IMR-90 (cell line): Measurements from ENCODE around the gene C1orf56. TPM values are rescaled to one million over a fixed set of nuclear protein-coding genes. Genes with fewer than 3 reads are reported as not detected.
A peak's percentile ranks its signal among the peaks of the same experiment; 100 is the strongest.

Experiments used
- ATAC-seq: fragments of 200-7000 bp; cut with Tn5 transposase; 2 replicates; pipeline ENCODE4 v1.9.1; 2020; ENCODE audit warnings: low read depth, mild to moderate bottlenecking, moderate library complexity
- BruUV-seq: library from RNA; stranded (reverse); fragments of 400-500 nt; replicated peaks from 2 replicates; lab custom pipeline; 2021; lab: Mats Ljungman, UMichigan
- CTCF ChIA-PET: fragments of 300-600 bp; formaldehyde crosslinking; extraction: SDS; loops from one replicate; lab custom pipeline; 2021; ENCODE audit warnings: antibody characterized with exemption; lab: Yijun Ruan, JAX
- POLR2A ChIA-PET: fragments of 300-600 bp; sonication (Branson Sonifier 250); formaldehyde crosslinking; loops from one replicate; lab custom pipeline; 2022; ENCODE audit warnings: antibody characterized with exemption; ENCODE audit not compliant: unreplicated experiment; lab: Charles Lee
- DNase-seq: peaks from one replicate; pipeline ENCODE4 v3.0.0; 2013
- H2AFZ ChIP-seq: replicated peaks from 2 replicates; pipeline ENCODE3; 2013; ENCODE audit warnings: low read length, mild to moderate bottlenecking; ENCODE audit not compliant: poor library complexity
- H2AK5ac ChIP-seq: 2 replicates; pipeline ENCODE4 v1.6.1; 2013; ENCODE audit warnings: low read depth, low read length, inconsistent platforms
- H2AK9ac ChIP-seq: replicated peaks from 2 replicates; pipeline ENCODE3; 2013; ENCODE audit warnings: mild to moderate bottlenecking, low read depth, low read length, moderate library complexity; ENCODE audit not compliant: poor library complexity
- H2BK120ac ChIP-seq: 2 replicates; pipeline ENCODE4 v1.6.1; 2013; ENCODE audit warnings: low read depth, low read length, inconsistent platforms
- H2BK15ac ChIP-seq: 3 replicates; pipeline ENCODE4 v1.6.1; 2013; ENCODE audit warnings: low read depth, low read length, inconsistent platforms
- H2BK20ac ChIP-seq: 2 replicates; pipeline ENCODE4 v1.6.1; 2013; ENCODE audit warnings: low read depth, mild to moderate bottlenecking, inconsistent platforms, low read length, moderate library complexity
- H2BK5ac ChIP-seq: 2 replicates; pipeline ENCODE4 v1.6.1; 2013; ENCODE audit warnings: mild to moderate bottlenecking, low read depth, low read length, inconsistent platforms; ENCODE audit not compliant: poor library complexity, severe bottlenecking
- H3K14ac ChIP-seq: replicated peaks from 2 replicates; pipeline ENCODE4 v1.6.1; 2013; ENCODE audit warnings: low read depth, low read length, inconsistent platforms
- H3K18ac ChIP-seq: 2 replicates; pipeline ENCODE4 v1.6.1; 2013; ENCODE audit warnings: low read depth, low read length, control low read depth
- H3K23ac ChIP-seq: 2 replicates; pipeline ENCODE4 v1.6.1; 2013; ENCODE audit warnings: low read depth, low read length, inconsistent platforms
- H3K27ac ChIP-seq: 2 replicates; pipeline ENCODE4 v1.5.1; 2013; ENCODE audit warnings: mild to moderate bottlenecking, control low read depth, low read length; ENCODE audit not compliant: insufficient read depth
- H3K27me3 ChIP-seq: 2 replicates; pipeline ENCODE4 v1.6.1; 2013; ENCODE audit warnings: low read length; ENCODE audit not compliant: control insufficient read depth, insufficient read depth
- H3K36me3 ChIP-seq: 2 replicates; pipeline ENCODE4 v1.6.1; 2013; ENCODE audit warnings: low read length, mixed read lengths; ENCODE audit not compliant: control insufficient read depth, insufficient read depth
- H3K4ac ChIP-seq: 2 replicates; pipeline ENCODE4 v1.6.1; 2013; ENCODE audit warnings: low read depth, low read length, inconsistent platforms
- H3K4me1 ChIP-seq: 2 replicates; pipeline ENCODE4 v1.6.1; 2013; ENCODE audit warnings: low read length, mixed read lengths; ENCODE audit not compliant: control insufficient read depth, insufficient read depth
- H3K4me2 ChIP-seq: 2 replicates; pipeline ENCODE4 v1.6.1; 2013; ENCODE audit warnings: low read depth, mild to moderate bottlenecking, control low read depth, low read length, moderate library complexity
- H3K4me3 ChIP-seq: 2 replicates; pipeline ENCODE4 v1.5.1; 2013; ENCODE audit warnings: low read depth, mild to moderate bottlenecking, control low read depth, low read length, moderate library complexity; ENCODE audit not compliant: insufficient read depth
- H3K56ac ChIP-seq: 2 replicates; pipeline ENCODE4 v1.6.1; 2013; ENCODE audit warnings: low read length, inconsistent platforms; ENCODE audit not compliant: insufficient read depth; ENCODE audit errors: extremely low read depth
- H3K79me1 ChIP-seq, 2 experiments: 2 replicates each; pipeline ENCODE4 v1.6.1; 2013; ENCODE audit warnings: low read length in 2 of 2, inconsistent platforms in 1 of 2, low read depth in 1 of 2
- H3K9ac ChIP-seq: 2 replicates; pipeline ENCODE4 v1.6.1; 2013; ENCODE audit warnings: low read depth, low read length, control low read depth
- H3K9me1 ChIP-seq: 2 replicates; pipeline ENCODE4 v1.6.1; 2013; ENCODE audit warnings: low read length, inconsistent platforms; ENCODE audit not compliant: insufficient read depth
- H3K9me3 ChIP-seq: 2 replicates; pipeline ENCODE4 v1.6.1; 2013; ENCODE audit warnings: low read length; ENCODE audit not compliant: control insufficient read depth, insufficient read depth
- H4K20me1 ChIP-seq: 2 replicates; pipeline ENCODE4 v1.6.1; 2013; ENCODE audit warnings: low read length, inconsistent platforms; ENCODE audit not compliant: insufficient read depth
- H4K5ac ChIP-seq: 2 replicates; pipeline ENCODE4 v1.6.1; 2013; ENCODE audit warnings: mild to moderate bottlenecking, low read depth, low read length, control low read depth
- H4K8ac ChIP-seq, 2 experiments: 2 replicates each; pipeline ENCODE4 v1.6.1; 2013; ENCODE audit warnings: low read depth in 2 of 2, low read length in 2 of 2, control low read depth in 1 of 2, inconsistent platforms in 1 of 2
- H4K91ac ChIP-seq: 2 replicates; pipeline ENCODE4 v1.6.1; 2013; ENCODE audit warnings: low read depth, low read length, inconsistent platforms; ENCODE audit not compliant: insufficient read depth
- CEBPB ChIP-seq: IDR thresholded peaks from 2 replicates; pipeline ENCODE4 v1.6.1; 2012; ENCODE audit warnings: low read depth, low read length, improper control_type of control experiment
- CTCF ChIP-seq: conservative IDR thresholded peaks from 2 replicates; pipeline ENCODE4 v1.5.1; 2012; ENCODE audit warnings: mild to moderate bottlenecking, low read depth, low read length, improper control_type of control experiment
- MAFK ChIP-seq: IDR thresholded peaks from 2 replicates; pipeline ENCODE4 v1.6.1; 2012; ENCODE audit warnings: low read depth, low read length, improper control_type of control experiment
- MAZ ChIP-seq: IDR thresholded peaks from 2 replicates; pipeline ENCODE4 v1.6.1; 2012; ENCODE audit warnings: low read depth, mild to moderate bottlenecking, low read length, improper control_type of control experiment, moderate library complexity, borderline replicate concordance
- MXI1 ChIP-seq: IDR thresholded peaks from 2 replicates; pipeline ENCODE4 v1.6.1; 2012; ENCODE audit warnings: low read depth, mild to moderate bottlenecking, low read length, moderate library complexity, borderline replicate concordance
- NFE2L2 ChIP-seq: fragments of 150-350 bp; IDR thresholded peaks from 2 replicates; pipeline ENCODE4 v1.6.1; 2016; ENCODE audit warnings: low read depth, mild to moderate bottlenecking, low read length
- POLR2A ChIP-seq: IDR thresholded peaks from 2 replicates; pipeline ENCODE4 v1.6.1; 2012; ENCODE audit warnings: mild to moderate bottlenecking, low read depth, low read length
- RCOR1 ChIP-seq: IDR thresholded peaks from 2 replicates; pipeline ENCODE4 v1.6.1; 2012; ENCODE audit warnings: mild to moderate bottlenecking, low read length, improper control_type of control experiment; ENCODE audit not compliant: insufficient replicate concordance
- RFX5 ChIP-seq: IDR thresholded peaks from 2 replicates; pipeline ENCODE4 v1.8.0; 2012; ENCODE audit warnings: low read depth, mild to moderate bottlenecking, low read length, moderate library complexity
- WGBS, 2 experiments: methylation state at CpG; one replicate each; pipeline versions ENCODE4 v1.1.5 to v1.1.7; 2013; ENCODE audit warnings: missing lambda C conversion rate in 2 of 2; ENCODE audit not compliant: insufficient read length in 1 of 2; ENCODE audit errors: extremely low coverage in 2 of 2; 5-methylcytosine and 5-hydroxymethylcytosine counted together
- dilution Hi-C: fragments of 300-500 bp; cut with HindIII; formaldehyde crosslinking; loops from one replicate; pipeline ENCODE4 v1.14.3; 2018; ENCODE audit warnings: low sequenced_read_pairs; ENCODE audit not compliant: unreplicated experiment
- in situ Hi-C: fragments of 300-500 bp; cut with MboI; formaldehyde crosslinking; loops from 3 replicates; pipeline ENCODE4 v1.14.3; 2019; ENCODE audit warnings: low sequenced_read_pairs, inconsistent platforms, mixed read lengths
- intact Hi-C: fragments of 100-400 bp; cut with micrococcal nuclease; formaldehyde crosslinking; loops from 2 replicates; pipeline ENCODE4 v1.10.0; 2022
- polyA plus RNA-seq, 3 experiments: library from polyadenylated mRNA; depleted of rRNA; stranded (reverse); fragments of >200 nt; gene quantifications; 2 replicates each; pipeline ENCODE4 v1.2.3, GENCODE V29; 2012; ENCODE audit warnings: low replicate concordance in 1 of 3
- total RNA-seq: library from RNA; depleted of rRNA; stranded (reverse); fragments of >200 nt; gene quantifications from 2 replicates; pipeline ENCODE4 v1.2.3, GENCODE V29; 2012

Gene C1orf56
- total and polyA plus RNA-seq, 2 of the 4 experiments (the other 2 are of a cell fraction): 0.54 to 1.2 TPM

- TF ChIP-seq RCOR1 (no peak), RFX5 (0 out of 2 replicates have a peak, but pooled peaks have one; percentile 9), CEBPB (peak; percentile 57; the same call in 1 of the 2 replicates), NFE2L2 (no peak), POLR2A (peak; percentile 37), MXI1 (peak; percentile 65; the same call in 1 of the 2 replicates), MAZ (peak; percentile 85), CTCF (no peak), MAFK (no peak)
- peak within 1 kb of the TSS; percentile 99 for H3K4ac ChIP-seq
- H4K91ac ChIP-seq: peak within 1 kb of the TSS; percentile 79
- peak within 1 kb of the TSS; percentile 99 for H3K14ac ChIP-seq
- peak within 1 kb of the TSS; percentile 97 for H2AK9ac ChIP-seq
- 1% methylated on average over 45 of the region's 69 CpGs; no CpG with 5 or more reads in 1 of the 2 experiments for WGBS, 2 experiments
- intact Hi-C loops (loop anchor here (5.0 to 10.0 kb wide), 2 partner anchors 54 to 444 kb away; partner anchors contain the start of gene MLLT11), dilution Hi-C loops (no loop called here), in situ Hi-C loops (no loop called here)
- peak within 1 kb of the TSS; percentile 80 for H2BK120ac ChIP-seq
- H3K4me1 ChIP-seq: peaks cover 5% of the 10 kb centered on the region; the same call in 1 of the 2 replicates
- no peaks in the 10 kb centered on the region for H3K27me3 ChIP-seq
- BruUV-seq: no TSS peak
- no peaks in the 10 kb centered on the region for H3K9me3 ChIP-seq
- H3K79me1 ChIP-seq: peaks cover 16 to 52% of the 10 kb centered on the region in 2 experiments
- H3K9me1 ChIP-seq: peaks cover 11% of the 10 kb centered on the region
- DNase-seq (peak; percentile 94), ATAC-seq (peak; percentile 90)
- H3K27ac ChIP-seq: peak within 1 kb of the TSS; percentile 76
- H4K20me1 ChIP-seq: no peaks in the 10 kb centered on the region
- H2AFZ ChIP-seq: peak within 1 kb of the TSS; percentile 98
- H3K4me2 ChIP-seq: peak within 1 kb of the TSS; percentile 90
- peak within 1 kb of the TSS; percentile 94 for H2AK5ac ChIP-seq
- H3K23ac ChIP-seq: peak within 1 kb of the TSS; percentile 98
- peak within 1 kb of the TSS; percentile 70 for H3K56ac ChIP-seq
- peak within 1 kb of the TSS; percentile 29; the same call in 2 of the 3 replicates for H2BK15ac ChIP-seq
- H2BK20ac ChIP-seq: no peak within 1 kb of the TSS
- H3K9ac ChIP-seq: peak within 1 kb of the TSS; percentile 77
- no peaks in the 10 kb centered on the region for H3K36me3 ChIP-seq
- peak within 1 kb of the TSS; percentile 76 for H4K5ac ChIP-seq
- ChIA-PET CTCF (no interaction called here), POLR2A (interaction anchor here (0.5 kb wide), 1 partner anchor 430 kb away, joined by 3 read pairs; no protein-coding TSS in a partner anchor)
- peak within 1 kb of the TSS; percentile 79 for H3K4me3 ChIP-seq
- peak within 1 kb of the TSS; percentile 43 for H3K18ac ChIP-seq
- H4K8ac ChIP-seq: peak within 1 kb of the TSS; percentile 73 to 95
- H2BK5ac ChIP-seq: peak within 1 kb of the TSS; percentile 77
Measured at GRCh38 chr1:151008244-151009205, 39.0 kb upstream of the C1orf56 start, which contains the start of gene PRUNE1. Gene PRUNE1, plus strand, starts transcription at chr1:151008449. Its CDS starts 184 bp downstream, at chr1:151008633.
